ENCODE data around the gene TAF8. TPM values are rescaled to one million over a fixed set of nuclear protein-coding genes. Genes with fewer than 3 reads are reported as not detected.
A peak's percentile ranks its signal among the peaks of the same experiment; 100 is the strongest.
"Not testable (repeated sequence)": the region's sequence is repeated elsewhere in the genome, so short reads cannot be mapped to it uniquely, and the experiment has no call there.

The TAF8 gene, protein sequence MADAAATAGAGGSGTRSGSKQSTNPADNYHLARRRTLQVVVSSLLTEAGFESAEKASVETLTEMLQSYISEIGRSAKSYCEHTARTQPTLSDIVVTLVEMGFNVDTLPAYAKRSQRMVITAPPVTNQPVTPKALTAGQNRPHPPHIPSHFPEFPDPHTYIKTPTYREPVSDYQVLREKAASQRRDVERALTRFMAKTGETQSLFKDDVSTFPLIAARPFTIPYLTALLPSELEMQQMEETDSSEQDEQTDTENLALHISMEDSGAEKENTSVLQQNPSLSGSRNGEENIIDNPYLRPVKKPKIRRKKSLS
- total RNA-seq: 35.6 TPM

DNA sequence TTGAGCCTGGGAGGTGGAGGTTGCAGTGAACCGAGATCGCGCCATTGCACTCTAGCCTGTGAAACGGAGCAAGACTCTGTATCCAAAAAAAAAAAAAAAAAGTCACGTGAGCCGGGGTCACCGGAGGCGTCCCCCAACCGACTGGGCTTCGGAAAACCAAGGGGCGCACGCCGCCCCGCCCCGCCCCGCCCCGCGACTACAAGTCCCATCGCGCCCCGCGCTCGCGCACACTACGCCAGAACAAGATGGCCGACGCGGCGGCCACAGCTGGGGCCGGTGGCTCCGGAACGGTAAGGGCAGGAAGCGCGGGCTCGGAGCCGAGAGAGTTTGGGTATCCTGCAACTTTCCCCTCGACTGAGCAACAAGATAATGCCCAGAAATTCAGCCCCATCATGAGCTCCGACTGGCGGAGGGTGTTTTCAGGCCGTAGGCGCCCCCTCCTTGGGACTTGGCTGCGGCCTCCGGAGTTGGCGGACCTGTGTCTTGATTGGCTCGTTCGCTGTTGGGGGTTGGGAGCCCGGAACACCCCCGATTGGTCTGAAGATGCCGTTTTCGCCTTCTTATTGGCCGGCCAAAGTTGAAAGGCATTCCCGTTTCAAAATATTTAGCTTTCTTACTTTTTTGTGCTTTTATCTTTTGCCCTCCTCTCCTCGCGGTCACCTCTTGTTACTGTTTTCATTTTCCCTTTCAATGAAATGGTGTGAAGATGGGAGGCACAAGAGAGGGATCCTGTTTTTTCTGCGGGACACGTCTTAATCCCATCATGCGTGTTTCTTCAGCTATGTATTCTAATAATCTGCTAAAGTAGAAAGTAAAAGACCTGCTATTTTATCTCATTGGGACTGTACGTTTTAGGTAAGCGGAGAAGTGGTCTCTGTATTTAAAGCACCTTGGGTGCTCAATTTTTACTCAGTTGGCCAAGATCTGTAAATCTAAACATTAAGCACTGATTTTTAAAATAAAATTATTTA, at the start of gene TAF8:
Gene TAF8 (plus strand): TSS at position 228 of the 971 bp plus-strand sequence. CDS start 18 bp downstream, at position 246.
- Histone ChIP-seq H3K4me1 (peaks cover 57% of the 10 kb centered on the region), H3K4me3 (peak within 1 kb of the TSS; percentile 80 to 86), H3K27me3 (no peaks in the 10 kb centered on the region), H3K36me3 (peaks cover 0 to 26% of the 10 kb centered on the region in 2 donors), H3K27ac (peak within 1 kb of the TSS; percentile 95), H3K9me3 (no peaks in the 10 kb centered on the region)
- intact Hi-C loops (cut with DNase I): no loop called here
- TF ChIP-seq POLR2A (IDR thresholded peaks at IDR 0.05) (peak in 1 of 2 donors; percentile 59), POLR2AphosphoS5 (IDR thresholded peaks at IDR 0.05; ENCODE audit: insufficient read depth in 1 of 2, low read depth in 1 of 2) (peak; percentile 89 to 97)
- TF ChIP-seq, protein P1, sequence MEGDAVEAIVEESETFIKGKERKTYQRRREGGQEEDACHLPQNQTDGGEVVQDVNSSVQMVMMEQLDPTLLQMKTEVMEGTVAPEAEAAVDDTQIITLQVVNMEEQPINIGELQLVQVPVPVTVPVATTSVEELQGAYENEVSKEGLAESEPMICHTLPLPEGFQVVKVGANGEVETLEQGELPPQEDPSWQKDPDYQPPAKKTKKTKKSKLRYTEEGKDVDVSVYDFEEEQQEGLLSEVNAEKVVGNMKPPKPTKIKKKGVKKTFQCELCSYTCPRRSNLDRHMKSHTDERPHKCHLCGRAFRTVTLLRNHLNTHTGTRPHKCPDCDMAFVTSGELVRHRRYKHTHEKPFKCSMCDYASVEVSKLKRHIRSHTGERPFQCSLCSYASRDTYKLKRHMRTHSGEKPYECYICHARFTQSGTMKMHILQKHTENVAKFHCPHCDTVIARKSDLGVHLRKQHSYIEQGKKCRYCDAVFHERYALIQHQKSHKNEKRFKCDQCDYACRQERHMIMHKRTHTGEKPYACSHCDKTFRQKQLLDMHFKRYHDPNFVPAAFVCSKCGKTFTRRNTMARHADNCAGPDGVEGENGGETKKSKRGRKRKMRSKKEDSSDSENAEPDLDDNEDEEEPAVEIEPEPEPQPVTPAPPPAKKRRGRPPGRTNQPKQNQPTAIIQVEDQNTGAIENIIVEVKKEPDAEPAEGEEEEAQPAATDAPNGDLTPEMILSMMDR (IDR thresholded peaks at IDR 0.05): no peak
- DNase-seq (ENCODE audit: extremely low spot score in 2 of 2): peak; percentile 95 to 97

DNA sequence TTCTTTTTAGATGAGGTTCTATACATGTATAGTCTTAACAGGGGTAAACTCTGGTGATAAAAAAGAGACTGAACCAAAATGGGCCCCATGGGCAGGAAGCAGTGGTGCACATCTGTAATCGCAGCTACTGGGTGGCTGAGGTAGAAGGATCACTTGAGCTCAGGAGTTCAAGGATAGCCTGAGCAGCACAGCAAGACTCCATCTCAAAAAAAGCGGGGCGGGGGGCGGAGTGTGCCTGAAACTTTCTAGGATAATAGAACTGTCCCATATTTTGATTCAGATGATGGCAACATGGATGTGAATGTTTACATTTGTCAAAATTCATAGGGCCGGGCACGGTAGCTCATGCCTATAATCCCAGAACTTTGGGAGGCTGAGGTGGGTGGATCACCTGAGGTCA, 48.8 kb upstream of the TAF8 start:
- H3K36me3 ChIP-seq: no peaks in the 10 kb centered on the region
- H3K4me1 ChIP-seq: no peaks in the 10 kb centered on the region
- intact Hi-C loops (cut with DNase I): no loop called here
- H3K27me3 ChIP-seq: no peaks in the 10 kb centered on the region
- no peak overlapping the region for H3K4me3 ChIP-seq
- no peaks in the 10 kb centered on the region for H3K9me3 ChIP-seq
- TF ChIP-seq POLR2AphosphoS5 (IDR thresholded peaks at IDR 0.05; ENCODE audit: insufficient read depth in 1 of 2, low read depth in 1 of 2) (no peak), POLR2A (IDR thresholded peaks at IDR 0.05) (no peak)
- TF ChIP-seq, protein P1 (IDR thresholded peaks at IDR 0.05): no peak
- no peak overlapping the region for H3K27ac ChIP-seq
- no peak for DNase-seq (ENCODE audit: extremely low spot score in 2 of 2)

DNA sequence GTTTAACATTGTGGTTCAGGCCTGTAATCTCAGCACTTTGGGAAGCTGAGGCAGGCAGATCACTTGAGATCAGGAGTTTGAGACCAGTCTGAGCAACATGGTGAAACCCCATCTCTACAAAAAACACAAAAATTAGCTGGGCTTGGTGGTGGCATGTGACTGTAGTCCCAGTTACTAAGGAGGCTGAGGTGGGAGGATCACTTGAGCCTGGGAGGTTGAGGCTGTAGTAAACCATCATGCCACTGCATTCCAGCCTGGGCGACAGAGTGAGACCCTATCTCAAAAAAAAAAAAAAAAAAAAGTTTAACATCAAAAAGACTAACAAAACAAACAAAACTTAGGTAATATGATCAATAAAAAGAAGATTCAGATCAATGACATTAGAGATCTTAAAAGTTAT, 46.7 kb upstream of the TAF8 start:
- H3K4me1 ChIP-seq; H3K36me3 ChIP-seq; H3K4me3 ChIP-seq; H3K27ac ChIP-seq; H3K27me3 ChIP-seq; intact Hi-C loops (cut with DNase I); DNase-seq (ENCODE audit: extremely low spot score in 2 of 2); H3K9me3 ChIP-seq: not testable (repeated sequence)

DNA sequence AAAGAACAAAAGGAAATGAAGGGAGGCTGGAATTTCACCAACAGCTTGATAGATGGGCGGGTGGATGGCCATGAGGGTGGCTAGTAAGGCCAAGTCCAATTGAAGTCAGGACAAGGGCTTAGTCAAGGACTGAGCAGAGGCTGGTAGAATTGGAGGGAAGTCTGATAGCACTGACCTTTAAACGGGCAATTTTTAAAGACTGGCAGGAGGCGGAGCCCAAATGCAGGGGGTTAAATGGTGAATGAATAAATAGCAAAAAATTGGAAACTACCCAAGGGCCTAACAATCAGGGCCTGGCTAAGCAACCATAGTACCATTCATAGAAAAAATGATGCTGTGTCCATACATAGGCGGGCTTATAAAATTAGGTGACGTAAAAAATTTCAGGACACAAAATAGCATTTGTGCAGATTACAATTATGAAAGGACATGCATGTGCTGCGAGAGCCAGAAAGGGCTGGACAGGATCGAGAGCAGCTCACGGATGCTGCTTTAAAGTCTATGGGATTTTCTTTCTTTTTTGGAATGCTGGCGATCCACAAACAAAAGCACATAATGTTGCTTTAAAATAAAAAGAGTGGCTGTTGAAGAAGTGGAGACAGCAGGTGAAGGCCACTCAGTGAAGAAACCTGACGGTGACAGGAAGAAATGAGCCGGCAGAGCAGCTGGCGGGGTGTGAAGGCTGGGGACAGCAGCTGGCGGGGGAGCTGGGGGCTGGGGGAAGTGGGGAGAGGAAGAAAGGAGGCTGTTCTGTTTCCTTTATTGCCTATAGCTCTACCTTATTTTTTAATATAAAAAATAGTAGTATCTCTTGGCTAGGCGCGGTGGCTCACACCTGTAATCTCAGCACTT, 42.8 kb upstream of the TAF8 start:
- TF ChIP-seq, protein P1 (IDR thresholded peaks at IDR 0.05): no peak
- TF ChIP-seq POLR2AphosphoS5 (IDR thresholded peaks at IDR 0.05; ENCODE audit: insufficient read depth in 1 of 2, low read depth in 1 of 2): no peak
- TF ChIP-seq POLR2A (IDR thresholded peaks at IDR 0.05): no peak
- H3K9me3 ChIP-seq: no peaks in the 10 kb centered on the region
- H3K36me3 ChIP-seq: no peaks in the 10 kb centered on the region
- intact Hi-C loops (cut with DNase I): no loop called here
- H3K27me3 ChIP-seq: no peaks in the 10 kb centered on the region
- H3K27ac ChIP-seq: no peak overlapping the region
- DNase-seq (ENCODE audit: extremely low spot score in 2 of 2): no peak
- peaks cover 14% of the 10 kb centered on the region for H3K4me1 ChIP-seq
- H3K4me3 ChIP-seq: no peak overlapping the region

DNA sequence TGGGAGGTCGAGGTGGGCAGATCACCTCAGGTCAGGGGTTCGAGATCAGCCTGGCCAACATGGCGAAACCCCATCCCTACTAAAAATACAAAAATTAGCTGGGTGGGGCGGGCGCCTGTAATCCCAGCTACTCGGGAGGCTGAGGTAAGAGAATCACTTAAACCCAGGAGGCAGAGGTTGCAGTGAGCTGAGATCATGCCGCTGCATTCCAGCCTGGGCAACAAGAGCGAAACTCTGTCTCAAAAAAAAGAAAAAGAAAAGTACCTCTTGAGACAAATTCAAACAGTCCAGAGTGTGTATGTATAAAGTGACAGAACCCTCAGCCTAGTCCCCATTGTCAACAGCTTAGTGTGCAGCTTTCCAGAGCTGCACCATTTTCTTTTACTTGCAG, 42.2 kb upstream of the TAF8 start:
- DNase-seq (ENCODE audit: extremely low spot score in 2 of 2); H3K9me3 ChIP-seq; H3K4me3 ChIP-seq; H3K27ac ChIP-seq; intact Hi-C loops (cut with DNase I); H3K27me3 ChIP-seq; H3K36me3 ChIP-seq: not testable (repeated sequence)
- peaks cover 14% of the 10 kb centered on the region for H3K4me1 ChIP-seq
